GM21390 (cell line): ENCODE results near the gene ZEB2.

ENCODE experiments used
- ATAC-seq: cut with Tn5 transposase; IDR thresholded peaks from one replicate; pipeline ENCODE4 v1.9.1; 2021; ENCODE audit not compliant: unreplicated experiment

ZEB2 gene

GRCh38 chr2:144361742-144362141, 158.2 kb downstream of the ZEB2 start:
- ATAC-seq: no peak

- ATAC-seq: no peak
Observed at GRCh38 chr2:144359684-144360083, 160.2 kb downstream of the ZEB2 start.

- ATAC-seq: peak; percentile 45
Observed at GRCh38 chr2:144358979-144359541, 160.9 kb downstream of the ZEB2 start.

- peak; percentile 11 for ATAC-seq
Observed at GRCh38 chr2:144358374-144358964, 161.4 kb downstream of the ZEB2 start.

GRCh38 chr2:144357623-144358373, 162.1 kb downstream of the ZEB2 start:
- peak; percentile 80 for ATAC-seq

GRCh38 chr2:144356402-144356801, 163.5 kb downstream of the ZEB2 start:
- ATAC-seq: no peak

- no peak for ATAC-seq
Observed at GRCh38 chr2:144354953-144355352, 165.0 kb downstream of the ZEB2 start.

GRCh38 chr2:144351687-144352086, 168.2 kb downstream of the ZEB2 start:
- no peak for ATAC-seq

- ATAC-seq: no peak
Observed at GRCh38 chr2:144350151-144350802, 169.6 kb downstream of the ZEB2 start.

GRCh38 chr2:144349674-144350073, 170.2 kb downstream of the ZEB2 start:
- ATAC-seq: no peak

- ATAC-seq: no peak
Observed at GRCh38 chr2:144348846-144349245, 171.1 kb downstream of the ZEB2 start.

- ATAC-seq: no peak
Observed at GRCh38 chr2:144346229-144346628, 173.7 kb downstream of the ZEB2 start.

GRCh38 chr2:144343145-144343544, 176.8 kb downstream of the ZEB2 start:
- no peak for ATAC-seq

- ATAC-seq: no peak
Observed at GRCh38 chr2:144341538-144341937, 178.4 kb downstream of the ZEB2 start.

- ATAC-seq: no peak
Observed at GRCh38 chr2:144339048-144339447, 180.9 kb downstream of the ZEB2 start.

GRCh38 chr2:144334551-144334950, 185.4 kb downstream of the ZEB2 start:
- no peak for ATAC-seq
